ENCODE data around the gene NUP210. TPM values are rescaled to one million over a fixed set of nuclear protein-coding genes. Genes with fewer than 3 reads are reported as not detected.

The NUP210 gene
- total and polyA plus RNA-seq, 2 experiments from 2014 or later: 23.7 to 41.9 TPM

GRCh38 chr3:13308380-13308801 is 111.7 kb downstream of the NUP210 start:
- H3K36me3 ChIP-seq: no peaks in the 10 kb centered on the region
- H3K27ac ChIP-seq: no peak overlapping the region
- TF ChIP-seq CTCF (IDR thresholded peaks at IDR 0.05; ENCODE audit: low read depth, low read length): peak; percentile 54
- no peaks in the 10 kb centered on the region for H3K27me3 ChIP-seq
- peak; percentile 38 to 51 for DNase-seq (ENCODE audit: low read depth in 1 of 2, low spot score in 1 of 2)
- no peaks in the 10 kb centered on the region for H3K4me1 ChIP-seq (ENCODE audit: low read depth)
- H3K9me3 ChIP-seq (ENCODE audit: low read depth): no peaks in the 10 kb centered on the region
- H3K4me3 ChIP-seq: no peak overlapping the region

GRCh38 chr3:13307041-13307440 is 113.1 kb downstream of the NUP210 start:
- H3K36me3 ChIP-seq: no peaks in the 10 kb centered on the region
- no peaks in the 10 kb centered on the region for H3K9me3 ChIP-seq (ENCODE audit: low read depth)
- no peaks in the 10 kb centered on the region for H3K4me1 ChIP-seq (ENCODE audit: low read depth)
- H3K4me3 ChIP-seq: no peak overlapping the region
- no peak for DNase-seq (ENCODE audit: low read depth in 1 of 2, low spot score in 1 of 2)
- no peaks in the 10 kb centered on the region for H3K27me3 ChIP-seq
- TF ChIP-seq CTCF (IDR thresholded peaks at IDR 0.05; ENCODE audit: low read depth, low read length): no peak
- H3K27ac ChIP-seq: no peak overlapping the region

- Histone ChIP-seq H3K27me3 (no peaks in the 10 kb centered on the region), H3K36me3 (no peaks in the 10 kb centered on the region), H3K9me3 (ENCODE audit: low read depth) (no peaks in the 10 kb centered on the region), H3K4me3 (no peak overlapping the region), H3K4me1 (ENCODE audit: low read depth) (no peaks in the 10 kb centered on the region), H3K27ac (no peak overlapping the region)
- TF ChIP-seq CTCF (IDR thresholded peaks at IDR 0.05; ENCODE audit: low read depth, low read length): no peak
- no peak for DNase-seq (ENCODE audit: low read depth in 1 of 2, low spot score in 1 of 2)
Observed at GRCh38 chr3:13305623-13306022, 114.5 kb downstream of the NUP210 start.

- DNase-seq (ENCODE audit: low read depth in 1 of 2, low spot score in 1 of 2): peak in 1 of 2 donors; percentile 13
- TF ChIP-seq CTCF (IDR thresholded peaks at IDR 0.05; ENCODE audit: low read depth, low read length): no peak
- no peaks in the 10 kb centered on the region for H3K27me3 ChIP-seq
Observed at GRCh38 chr3:13303410-13303809, 116.7 kb downstream of the NUP210 start.

GRCh38 chr3:13301286-13301987 is 118.7 kb downstream of the NUP210 start:
- peak in 1 of 2 donors; percentile 65 for DNase-seq (ENCODE audit: low read depth in 1 of 2, low spot score in 1 of 2)

More at GRCh38 chr3:13303410-13303809, 116.7 kb downstream of the NUP210 start:
- H3K27ac ChIP-seq: no peak overlapping the region
- H3K9me3 ChIP-seq (ENCODE audit: low read depth): no peaks in the 10 kb centered on the region
- H3K4me3 ChIP-seq: no peak overlapping the region
- H3K4me1 ChIP-seq (ENCODE audit: low read depth): no peaks in the 10 kb centered on the region
- H3K36me3 ChIP-seq: no peaks in the 10 kb centered on the region

More at GRCh38 chr3:13301286-13301987, 118.7 kb downstream of the NUP210 start:
- Histone ChIP-seq H3K4me3 (no peak overlapping the region), H3K27ac (no peak overlapping the region), H3K9me3 (ENCODE audit: low read depth) (no peaks in the 10 kb centered on the region), H3K36me3 (no peaks in the 10 kb centered on the region), H3K4me1 (ENCODE audit: low read depth) (peaks cover 6% of the 10 kb centered on the region), H3K27me3 (no peaks in the 10 kb centered on the region)
- TF ChIP-seq CTCF (IDR thresholded peaks at IDR 0.05; ENCODE audit: low read depth, low read length): no peak

Data from cardiac muscle cell (in vitro differentiated cells and primary cell).